DND-41 (cell line): ENCODE data around the gene RTN1.
"Not testable (repeated sequence)": the region's sequence is repeated elsewhere in the genome, so short reads cannot be mapped to it uniquely, and the experiment has no call there.

Source experiments
- ATAC-seq: fragments of 200-7000 bp; cut with Tn5 transposase; 3 replicates; pipeline ENCODE4 v1.9.1; 2021; ENCODE audit warnings: low read depth; ENCODE audit not compliant: insufficient read depth
- DNase-seq: peaks from one replicate; pipeline ENCODE4 v3.0.0-alpha.2; 2020
- H2AFZ ChIP-seq: 2 replicates; pipeline ENCODE4 v1.6.0; 2012; ENCODE audit warnings: low read depth, low read length
- H3K27ac ChIP-seq: 2 replicates; pipeline ENCODE4 v1.5.1; 2012; ENCODE audit warnings: low read length, inconsistent platforms
- H3K27me3 ChIP-seq: fragments of 200-600 bp; sonication (generic); 2 replicates; pipeline ENCODE4 v1.6.0; 2012; ENCODE audit warnings: low read length, mild to moderate bottlenecking, inconsistent platforms; ENCODE audit not compliant: insufficient read depth, poor library complexity
- H3K36me3 ChIP-seq: 2 replicates; pipeline ENCODE4 v1.5.1; 2012; ENCODE audit warnings: low read length, inconsistent platforms; ENCODE audit not compliant: insufficient read depth
- H3K4me1 ChIP-seq: 2 replicates; pipeline ENCODE4 v1.5.1; 2012; ENCODE audit warnings: mild to moderate bottlenecking, low read length; ENCODE audit not compliant: insufficient read depth
- H3K4me2 ChIP-seq: 2 replicates; pipeline ENCODE4 v1.6.0; 2012; ENCODE audit warnings: mild to moderate bottlenecking, moderate library complexity, low read length, inconsistent platforms; ENCODE audit not compliant: insufficient read depth
- H3K4me3 ChIP-seq, 2 experiments: fragments of 200-600 bp in 1 of 2; shearing (Covaris generic) in 1 of 2; 2 replicates each; pipeline ENCODE4 v1.5.1; 2012 to 2016; ENCODE audit warnings: inconsistent platforms in 2 of 2, low read length in 2 of 2, mild to moderate bottlenecking in 2 of 2, low read depth in 1 of 2, moderate library complexity in 1 of 2
- H3K79me2 ChIP-seq: 2 replicates; pipeline ENCODE4 v1.6.0; 2012; ENCODE audit warnings: low read length, inconsistent platforms; ENCODE audit not compliant: insufficient read depth
- H3K9ac ChIP-seq: 2 replicates; pipeline ENCODE4 v1.6.0; 2012; ENCODE audit warnings: low read depth, mild to moderate bottlenecking, inconsistent platforms, low read length, moderate library complexity
- H3K9me3 ChIP-seq: 2 replicates; pipeline ENCODE4 v1.5.1; 2012; ENCODE audit warnings: low read length, moderate library complexity, mild to moderate bottlenecking, inconsistent platforms; ENCODE audit not compliant: insufficient read depth, severe bottlenecking
- H4K20me1 ChIP-seq: 2 replicates; pipeline ENCODE4 v1.6.0; 2012; ENCODE audit warnings: low read length; ENCODE audit not compliant: insufficient read depth
- EZH2 ChIP-seq: IDR thresholded peaks from 3 replicates; pipeline ENCODE4 v1.6.1; 2012; ENCODE audit warnings: borderline replicate concordance, low read depth, mild to moderate bottlenecking, moderate library complexity, low read length, inconsistent platforms; ENCODE audit not compliant: severe bottlenecking
- TF ChIP-seq, protein P1 (sequence below): IDR thresholded peaks from 2 replicates; pipeline ENCODE4 v1.5.1; 2012; ENCODE audit warnings: borderline replicate concordance, low read length, moderate library complexity, mild to moderate bottlenecking; ENCODE audit not compliant: poor library complexity, severe bottlenecking; ENCODE audit errors: extremely low read depth

Gene RTN1

GRCh38 chr14:59664741-59665140, 205.8 kb downstream of the RTN1 start:
- DNase-seq: no peak

DNA sequence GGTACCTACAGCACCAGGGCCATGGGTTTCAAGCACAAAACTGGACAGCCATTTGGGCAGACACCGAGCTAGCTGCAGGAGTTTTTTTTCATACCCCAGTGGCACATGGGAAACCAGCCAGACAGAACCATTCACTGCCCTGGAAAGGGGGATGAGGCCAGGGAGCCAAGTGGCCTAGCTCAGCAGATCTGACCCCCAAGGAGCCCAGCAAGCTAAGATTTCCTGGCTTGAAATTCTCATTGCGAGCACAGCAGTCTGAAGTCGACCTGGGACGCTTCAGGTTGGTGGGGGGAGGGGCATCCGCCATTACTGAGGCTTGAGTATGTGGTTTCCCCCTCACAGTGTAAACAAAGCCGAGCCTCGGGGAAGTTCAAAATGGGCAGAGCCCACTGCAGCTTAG, 212.8 kb downstream of the RTN1 start:
- Histone ChIP-seq H3K4me2 (no peak overlapping the region), H2AFZ (no peak overlapping the region)
- ATAC-seq: no peak

More at GRCh38 chr14:59664741-59665140, 205.8 kb downstream of the RTN1 start:
- no peak overlapping the region for H3K27ac ChIP-seq
- no peaks in the 10 kb centered on the region for H4K20me1 ChIP-seq
- H3K79me2 ChIP-seq: no peaks in the 10 kb centered on the region
- H2AFZ ChIP-seq: no peak overlapping the region
- TF ChIP-seq, protein P1, sequence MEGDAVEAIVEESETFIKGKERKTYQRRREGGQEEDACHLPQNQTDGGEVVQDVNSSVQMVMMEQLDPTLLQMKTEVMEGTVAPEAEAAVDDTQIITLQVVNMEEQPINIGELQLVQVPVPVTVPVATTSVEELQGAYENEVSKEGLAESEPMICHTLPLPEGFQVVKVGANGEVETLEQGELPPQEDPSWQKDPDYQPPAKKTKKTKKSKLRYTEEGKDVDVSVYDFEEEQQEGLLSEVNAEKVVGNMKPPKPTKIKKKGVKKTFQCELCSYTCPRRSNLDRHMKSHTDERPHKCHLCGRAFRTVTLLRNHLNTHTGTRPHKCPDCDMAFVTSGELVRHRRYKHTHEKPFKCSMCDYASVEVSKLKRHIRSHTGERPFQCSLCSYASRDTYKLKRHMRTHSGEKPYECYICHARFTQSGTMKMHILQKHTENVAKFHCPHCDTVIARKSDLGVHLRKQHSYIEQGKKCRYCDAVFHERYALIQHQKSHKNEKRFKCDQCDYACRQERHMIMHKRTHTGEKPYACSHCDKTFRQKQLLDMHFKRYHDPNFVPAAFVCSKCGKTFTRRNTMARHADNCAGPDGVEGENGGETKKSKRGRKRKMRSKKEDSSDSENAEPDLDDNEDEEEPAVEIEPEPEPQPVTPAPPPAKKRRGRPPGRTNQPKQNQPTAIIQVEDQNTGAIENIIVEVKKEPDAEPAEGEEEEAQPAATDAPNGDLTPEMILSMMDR: no peak
- TF ChIP-seq EZH2: no peak
- no peak overlapping the region for H3K9ac ChIP-seq
- no peaks in the 10 kb centered on the region for H3K4me1 ChIP-seq
- no peaks in the 10 kb centered on the region for H3K27me3 ChIP-seq
- no peaks in the 10 kb centered on the region for H3K36me3 ChIP-seq
- no peak for ATAC-seq
- no peaks in the 10 kb centered on the region for H3K9me3 ChIP-seq
- H3K4me2 ChIP-seq: no peak overlapping the region
- no peak overlapping the region for H3K4me3 ChIP-seq

GRCh38 chr14:59656473-59656872, 214.1 kb downstream of the RTN1 start:
- H3K4me1 ChIP-seq: no peaks in the 10 kb centered on the region
- no peak overlapping the region for H2AFZ ChIP-seq
- H3K27ac ChIP-seq: no peak overlapping the region
- no peaks in the 10 kb centered on the region for H3K27me3 ChIP-seq
- H4K20me1 ChIP-seq: no peaks in the 10 kb centered on the region
- no peaks in the 10 kb centered on the region for H3K36me3 ChIP-seq
- H3K9ac ChIP-seq: no peak overlapping the region
- H3K9me3 ChIP-seq: peaks cover 4% of the 10 kb centered on the region
- H3K79me2 ChIP-seq: no peaks in the 10 kb centered on the region
- no peak overlapping the region for H3K4me2 ChIP-seq
- TF ChIP-seq, protein P1: no peak
- TF ChIP-seq EZH2: no peak
- ATAC-seq (no peak), DNase-seq (no peak)
- no peak overlapping the region for H3K4me3 ChIP-seq

More for the DNA sequence above, 212.8 kb downstream of the RTN1 start:
- H4K20me1 ChIP-seq: no peaks in the 10 kb centered on the region
- no peak overlapping the region for H3K9ac ChIP-seq
- H3K4me1 ChIP-seq: no peaks in the 10 kb centered on the region
- H3K27me3 ChIP-seq: no peaks in the 10 kb centered on the region
- no peaks in the 10 kb centered on the region for H3K36me3 ChIP-seq
- H3K79me2 ChIP-seq: no peaks in the 10 kb centered on the region
- no peak for DNase-seq
- H3K27ac ChIP-seq: no peak overlapping the region
- H3K9me3 ChIP-seq: peaks cover 3% of the 10 kb centered on the region
- no peak for TF ChIP-seq EZH2
- TF ChIP-seq, protein P1: no peak
- H3K4me3 ChIP-seq: no peak overlapping the region

GRCh38 chr14:59654131-59654530, 216.4 kb downstream of the RTN1 start:
- H3K36me3 ChIP-seq, H3K27ac ChIP-seq, H3K9me3 ChIP-seq, H4K20me1 ChIP-seq, H2AFZ ChIP-seq, H3K79me2 ChIP-seq, H3K4me3 ChIP-seq, H3K4me1 ChIP-seq, ATAC-seq, H3K27me3 ChIP-seq, H3K4me2 ChIP-seq, DNase-seq, H3K9ac ChIP-seq: not testable (repeated sequence)

- H3K4me1 ChIP-seq, H3K27ac ChIP-seq, H4K20me1 ChIP-seq, H2AFZ ChIP-seq, H3K9ac ChIP-seq, H3K27me3 ChIP-seq, H3K79me2 ChIP-seq, H3K36me3 ChIP-seq, ATAC-seq, DNase-seq, H3K4me2 ChIP-seq, H3K4me3 ChIP-seq: not testable (repeated sequence)
- H3K9me3 ChIP-seq: peaks cover 25% of the 10 kb centered on the region
These were observed 223.7 kb downstream of the RTN1 start for GRCh38 chr14:59646832-59647231.
